CD8-positive, alpha-beta memory T cell (primary cell): ENCODE results near the gene DIS3L. TPM values are rescaled to one million over a fixed set of nuclear protein-coding genes. Genes with fewer than 3 reads are reported as not detected.

Source experiments
- CTCF ChIA-PET: fragments of 350-600 bp; sonication (Branson Sonifier 250); formaldehyde crosslinking; loops from one replicate; lab custom pipeline; 2021; ENCODE audit warnings: antibody characterized with exemption; lab: Charles Lee
- POLR2A ChIA-PET: fragments of 350-600 bp; sonication (Branson Sonifier 250); formaldehyde crosslinking; loops from one replicate; lab custom pipeline; 2021; ENCODE audit warnings: antibody characterized with exemption; lab: Charles Lee
- DNase-seq, 5 donors: peaks; one replicate each; pipeline versions ENCODE4 v3.0.0 to v3.0.0-alpha.2; 2020 to 2022; ENCODE audit warnings: mixed read lengths in 1 of 5
- H3K27ac ChIP-seq: one replicate; pipeline ENCODE4 v1.7.0; 2013; ENCODE audit warnings: low read depth, mild to moderate bottlenecking, low read length, moderate library complexity
- H3K27me3 ChIP-seq: 2 replicates; pipeline ENCODE4 v1.7.0; 2013; ENCODE audit warnings: low read length, mild to moderate bottlenecking; ENCODE audit not compliant: insufficient read depth, poor library complexity, severe bottlenecking
- H3K36me3 ChIP-seq: 2 replicates; pipeline ENCODE4 v1.7.0; 2013; ENCODE audit warnings: mild to moderate bottlenecking, low read length, moderate library complexity; ENCODE audit not compliant: insufficient read depth
- H3K4me1 ChIP-seq: 2 replicates; pipeline ENCODE4 v1.7.0; 2013; ENCODE audit warnings: mild to moderate bottlenecking, low read length, moderate library complexity; ENCODE audit not compliant: insufficient read depth
- H3K4me3 ChIP-seq: 2 replicates; pipeline ENCODE4 v1.7.0; 2013; ENCODE audit warnings: mild to moderate bottlenecking, low read length
- H3K9me3 ChIP-seq: 2 replicates; pipeline ENCODE4 v1.7.0; 2013; ENCODE audit warnings: mild to moderate bottlenecking, low read length
- H3K27ac Mint-ChIP-seq, 8 donors: one replicate each; pipeline ENCODE4 v1.8.0; 2020 to 2021; ENCODE audit warnings: mixed read lengths in 8 of 8, mild to moderate bottlenecking in 6 of 8, inconsistent platforms in 3 of 8, moderate library complexity in 3 of 8
- H3K27me3 Mint-ChIP-seq, 2 donors: one replicate each; pipeline ENCODE4 v1.8.0; 2020 to 2021; ENCODE audit warnings: mixed read lengths in 2 of 2, mild to moderate bottlenecking in 1 of 2, moderate library complexity in 1 of 2
- H3K36me3 Mint-ChIP-seq, 3 donors: one replicate each; pipeline ENCODE4 v1.8.0; 2020 to 2021; ENCODE audit warnings: mixed read lengths in 3 of 3, inconsistent platforms in 1 of 3, mild to moderate bottlenecking in 1 of 3
- H3K4me1 Mint-ChIP-seq, 3 donors: one replicate each; pipeline ENCODE4 v1.8.0; 2020 to 2021; ENCODE audit warnings: mixed read lengths in 3 of 3, inconsistent platforms in 1 of 3, mild to moderate bottlenecking in 1 of 3
- H3K4me3 Mint-ChIP-seq, 7 donors: one replicate each; pipeline ENCODE4 v1.8.0; 2020 to 2021; ENCODE audit warnings: mixed read lengths in 7 of 7, mild to moderate bottlenecking in 6 of 7, moderate library complexity in 4 of 7, inconsistent platforms in 2 of 7
- H3K9me3 Mint-ChIP-seq, 5 donors: one replicate each; pipeline ENCODE4 v1.8.0; 2020 to 2022; ENCODE audit warnings: mixed read lengths in 5 of 5, mild to moderate bottlenecking in 3 of 5, moderate library complexity in 2 of 5, inconsistent platforms in 1 of 5
- polyA plus RNA-seq: library from polyadenylated mRNA; unstranded; fragments of 300-500 nt; fragmentation: Illumina TruSeq; gene quantifications from one replicate; pipeline ENCODE4 v1.2.3, GENCODE V29; 2021
- total RNA-seq, 2 experiments: library from RNA; stranded (reverse); gene quantifications; one replicate each; pipeline ENCODE4 v1.2.3, GENCODE V29; 2021

DIS3L gene
- total and polyA plus RNA-seq, 3 experiments from 2014 or later, result 24.7 to 42.7 (median 26.5) TPM

GRCh38 chr15:66264859-66265513 lies 28.4 kb upstream of the DIS3L start:
- H3K4me3 Mint-ChIP-seq, result no peak overlapping the region
- Histone ChIP-seq H3K27me3 (no peaks in the 10 kb centered on the region), H3K4me1 (no peaks in the 10 kb centered on the region), H3K36me3 (no peaks in the 10 kb centered on the region), H3K4me3 (no peak overlapping the region), H3K27ac (no peak overlapping the region), H3K9me3 (no peaks in the 10 kb centered on the region)
- peaks cover 0 to 9% (median 5%) of the 10 kb centered on the region in 3 donors for H3K36me3 Mint-ChIP-seq
- peaks cover 10 to 55% of the 10 kb centered on the region in 2 donors for H3K27me3 Mint-ChIP-seq
- ChIA-PET POLR2A (no interaction called here), CTCF (interaction anchor here (1.1 kb wide), 1 partner anchor 14 kb away, joined by 3 read pairs; no protein-coding TSS in a partner anchor)
- no peak for DNase-seq
- peaks cover 4 to 11% (median 8%) of the 10 kb centered on the region in 5 donors for H3K9me3 Mint-ChIP-seq
- H3K4me1 Mint-ChIP-seq, result no peaks in the 10 kb centered on the region
- H3K27ac Mint-ChIP-seq, result no peak overlapping the region

GRCh38 chr15:66269326-66270090 lies 23.9 kb upstream of the DIS3L start:
- H3K4me3 Mint-ChIP-seq, result no peak overlapping the region
- Histone ChIP-seq H3K36me3 (no peaks in the 10 kb centered on the region), H3K4me1 (no peaks in the 10 kb centered on the region), H3K27ac (no peak overlapping the region), H3K27me3 (no peaks in the 10 kb centered on the region), H3K4me3 (no peak overlapping the region), H3K9me3 (no peaks in the 10 kb centered on the region)
- CTCF ChIA-PET, result no interaction called here
- H3K9me3 Mint-ChIP-seq, result no peaks in the 10 kb centered on the region
- no peaks in the 10 kb centered on the region for H3K4me1 Mint-ChIP-seq
- H3K36me3 Mint-ChIP-seq, result peaks cover 0 to 2% (median 0%) of the 10 kb centered on the region in 3 donors
- DNase-seq, result no peak
- peaks cover 6 to 43% of the 10 kb centered on the region in 2 donors for H3K27me3 Mint-ChIP-seq
- no peak overlapping the region for H3K27ac Mint-ChIP-seq
- POLR2A ChIA-PET, result no interaction called here

- POLR2A ChIA-PET, result no interaction called here
- Mint-ChIP-seq H3K9me3 (peaks cover 0 to 4% (median 0%) of the 10 kb centered on the region in 5 donors), H3K27me3 (peaks cover 6 to 38% of the 10 kb centered on the region in 2 donors), H3K27ac (no peak overlapping the region), H3K4me1 (no peaks in the 10 kb centered on the region), H3K36me3 (peaks cover 0 to 2% (median 0%) of the 10 kb centered on the region in 3 donors), H3K4me3 (no peak overlapping the region)
- no peak for DNase-seq
- H3K27ac ChIP-seq, result no peak overlapping the region
- no peaks in the 10 kb centered on the region for H3K27me3 ChIP-seq
- H3K9me3 ChIP-seq, result no peaks in the 10 kb centered on the region
- no peak overlapping the region for H3K4me3 ChIP-seq
- no peaks in the 10 kb centered on the region for H3K36me3 ChIP-seq
- no peaks in the 10 kb centered on the region for H3K4me1 ChIP-seq
- CTCF ChIA-PET, result interaction anchor here (1.6 kb wide), 1 partner anchor 9 kb away, joined by 3 read pairs; no protein-coding TSS in a partner anchor
Observed at GRCh38 chr15:66270932-66271331, 22.4 kb upstream of the DIS3L start.

- no peak overlapping the region for H3K27ac ChIP-seq
- H3K36me3 ChIP-seq, result no peaks in the 10 kb centered on the region
- H3K4me1 ChIP-seq, result no peaks in the 10 kb centered on the region
- Mint-ChIP-seq H3K27me3 (peaks cover 0 to 14% of the 10 kb centered on the region in 2 donors), H3K36me3 (no peaks in the 10 kb centered on the region), H3K27ac (peak overlapping the region in 1 of 8 donors; percentile 34), H3K9me3 (peaks cover 0 to 4% (median 0%) of the 10 kb centered on the region in 5 donors), H3K4me1 (no peaks in the 10 kb centered on the region), H3K4me3 (no peak overlapping the region)
- DNase-seq, result no peak
- H3K27me3 ChIP-seq, result no peaks in the 10 kb centered on the region
- POLR2A ChIA-PET, result no interaction called here
- CTCF ChIA-PET, result no interaction called here
- H3K9me3 ChIP-seq, result no peaks in the 10 kb centered on the region
- no peak overlapping the region for H3K4me3 ChIP-seq
Observed at GRCh38 chr15:66275352-66275751, 18.0 kb upstream of the DIS3L start.

- Histone ChIP-seq H3K36me3 (no peaks in the 10 kb centered on the region), H3K4me1 (no peaks in the 10 kb centered on the region), H3K4me3 (no peak overlapping the region), H3K9me3 (no peaks in the 10 kb centered on the region), H3K27me3 (no peaks in the 10 kb centered on the region), H3K27ac (no peak overlapping the region)
- DNase-seq, result no peak
- ChIA-PET POLR2A (no interaction called here), CTCF (interaction anchor here (0.7 to 0.9 kb wide), 2 partner anchors 9 to 11 kb away, joined by 3 read pairs; no protein-coding TSS in a partner anchor)
- H3K36me3 Mint-ChIP-seq, result no peaks in the 10 kb centered on the region
- H3K4me1 Mint-ChIP-seq, result no peaks in the 10 kb centered on the region
- no peak overlapping the region for H3K4me3 Mint-ChIP-seq
- no peak overlapping the region for H3K27ac Mint-ChIP-seq
- peaks cover 0 to 4% (median 0%) of the 10 kb centered on the region in 5 donors for H3K9me3 Mint-ChIP-seq
- H3K27me3 Mint-ChIP-seq, result peaks cover 0 to 18% of the 10 kb centered on the region in 2 donors
Observed at GRCh38 chr15:66276546-66276945, 16.8 kb upstream of the DIS3L start.

GRCh38 chr15:66278056-66278455 lies 15.3 kb upstream of the DIS3L start:
- Histone ChIP-seq H3K4me3 (no peak overlapping the region), H3K36me3 (no peaks in the 10 kb centered on the region), H3K27me3 (no peaks in the 10 kb centered on the region), H3K4me1 (no peaks in the 10 kb centered on the region), H3K27ac (no peak overlapping the region), H3K9me3 (no peaks in the 10 kb centered on the region)
- CTCF ChIA-PET, result interaction anchor here (1.2 kb wide), 1 partner anchor 10 kb away, joined by 3 read pairs; no protein-coding TSS in a partner anchor
- peaks cover 0 to 14% of the 10 kb centered on the region in 2 donors for H3K27me3 Mint-ChIP-seq
- POLR2A ChIA-PET, result no interaction called here
- no peak overlapping the region for H3K27ac Mint-ChIP-seq
- no peaks in the 10 kb centered on the region for H3K4me1 Mint-ChIP-seq
- no peaks in the 10 kb centered on the region for H3K36me3 Mint-ChIP-seq
- no peak overlapping the region for H3K4me3 Mint-ChIP-seq
- no peak for DNase-seq
- peaks cover 0 to 4% (median 0%) of the 10 kb centered on the region in 5 donors for H3K9me3 Mint-ChIP-seq

- H3K9me3 Mint-ChIP-seq, result peaks cover 0 to 4% (median 0%) of the 10 kb centered on the region in 5 donors
- Histone ChIP-seq H3K27me3 (no peaks in the 10 kb centered on the region), H3K9me3 (no peaks in the 10 kb centered on the region), H3K27ac (no peak overlapping the region), H3K4me3 (no peak overlapping the region), H3K36me3 (no peaks in the 10 kb centered on the region), H3K4me1 (no peaks in the 10 kb centered on the region)
- no peak overlapping the region for H3K4me3 Mint-ChIP-seq
- no peaks in the 10 kb centered on the region for H3K36me3 Mint-ChIP-seq
- ChIA-PET CTCF (interaction anchor here (1.2 kb wide), 1 partner anchor 9 kb away, joined by 3 read pairs; no protein-coding TSS in a partner anchor), POLR2A (no interaction called here)
- peaks cover 0 to 14% of the 10 kb centered on the region in 2 donors for H3K27me3 Mint-ChIP-seq
- no peak overlapping the region for H3K27ac Mint-ChIP-seq
- H3K4me1 Mint-ChIP-seq, result no peaks in the 10 kb centered on the region
- no peak for DNase-seq
Observed at GRCh38 chr15:66278671-66279070, 14.7 kb upstream of the DIS3L start.

- no peaks in the 10 kb centered on the region for H3K9me3 ChIP-seq
- no peaks in the 10 kb centered on the region for H3K4me1 ChIP-seq
- peaks cover 4 to 7% (median 5%) of the 10 kb centered on the region in 3 donors for H3K4me1 Mint-ChIP-seq
- peaks cover 0 to 13% of the 10 kb centered on the region in 2 donors for H3K27me3 Mint-ChIP-seq
- H3K4me3 Mint-ChIP-seq, result no peak overlapping the region
- CTCF ChIA-PET, result interaction anchor here (1.3 kb wide), 1 partner anchor 8 kb away, joined by 3 read pairs; no protein-coding TSS in a partner anchor
- no peaks in the 10 kb centered on the region for H3K9me3 Mint-ChIP-seq
- no peak overlapping the region for H3K27ac ChIP-seq
- no peaks in the 10 kb centered on the region for H3K36me3 Mint-ChIP-seq
- no peaks in the 10 kb centered on the region for H3K36me3 ChIP-seq
- H3K27ac Mint-ChIP-seq, result no peak overlapping the region
- H3K27me3 ChIP-seq, result no peaks in the 10 kb centered on the region
- no peak overlapping the region for H3K4me3 ChIP-seq
- POLR2A ChIA-PET, result no interaction called here
- no peak for DNase-seq
Observed at GRCh38 chr15:66284271-66284670, 9.1 kb upstream of the DIS3L start.
